Smooth muscle cell (in vitro differentiated cells): Measurements from ENCODE around the gene NPAS3. TPM values are rescaled to one million over a fixed set of nuclear protein-coding genes. Genes with fewer than 3 reads are reported as not detected.

Experiments
- DNase-seq: peaks from one replicate; lab custom pipeline; 2025; ENCODE audit not compliant: unreplicated experiment; lab: John Stamatoyannopoulos, UW
- H2AFZ ChIP-seq: fragments of 200-600 bp; sonication (generic); 2 replicates; pipeline ENCODE4 v1.6.0; 2016; ENCODE audit warnings: antibody characterized with exemption, low read depth, mild to moderate bottlenecking
- H3F3A ChIP-seq: fragments of 200-600 bp; sonication (generic); 2 replicates; pipeline ENCODE4 v1.6.0; 2017; ENCODE audit warnings: antibody characterized with exemption, low read depth
- H3K27ac ChIP-seq: fragments of 200-600 bp; sonication (generic); 2 replicates; pipeline ENCODE4 v1.5.1; 2016; ENCODE audit warnings: low read depth, mild to moderate bottlenecking
- H3K27me3 ChIP-seq: fragments of 200-600 bp; sonication (generic); 2 replicates; pipeline ENCODE4 v1.6.1; 2016; ENCODE audit warnings: low read depth, mild to moderate bottlenecking
- H3K36me3 ChIP-seq: fragments of 200-600 bp; sonication (generic); 2 replicates; pipeline ENCODE4 v1.5.1; 2016; ENCODE audit warnings: low read depth
- H3K4me1 ChIP-seq: fragments of 200-600 bp; sonication (generic); 2 replicates; pipeline ENCODE4 v1.5.1; 2016; ENCODE audit warnings: low read depth
- H3K4me2 ChIP-seq: fragments of 200-600 bp; sonication (generic); 2 replicates; pipeline ENCODE4 v1.6.0; 2016; ENCODE audit warnings: mild to moderate bottlenecking
- H3K4me3 ChIP-seq: fragments of 200-600 bp; sonication (generic); 2 replicates; pipeline ENCODE4 v1.5.1; 2016; ENCODE audit warnings: mild to moderate bottlenecking
- H3K79me2 ChIP-seq: fragments of 200-600 bp; sonication (generic); 2 replicates; pipeline ENCODE4 v1.6.0; 2016; ENCODE audit warnings: low read depth, mild to moderate bottlenecking
- H3K9ac ChIP-seq: fragments of 200-600 bp; sonication (generic); 2 replicates; pipeline ENCODE4 v1.6.0; 2016; ENCODE audit warnings: low read depth
- H3K9me3 ChIP-seq: fragments of 200-600 bp; sonication (generic); replicated peaks from 2 replicates; pipeline ENCODE4 v1.5.1; 2016; ENCODE audit warnings: low read depth
- H4K20me1 ChIP-seq: fragments of 200-600 bp; sonication (generic); 2 replicates; pipeline ENCODE4 v1.6.0; 2016; ENCODE audit warnings: low read depth
- WGBS: methylation state at CpG from one replicate; pipeline ENCODE4 v1.1.7; 2016; ENCODE audit warnings: low lambda C conversion rate; 5-methylcytosine and 5-hydroxymethylcytosine counted together
- polyA plus RNA-seq: library from polyadenylated mRNA; unstranded; fragments of >200 nt; fragmentation: Nextera tagmentation; extraction: Ambion mirVana; gene quantifications from 2 replicates; pipeline ENCODE4 v1.2.1, GENCODE V29; 2016
- total RNA-seq: library from RNA; depleted of rRNA; stranded (reverse); fragments of >200 nt; gene quantifications from 2 replicates; pipeline ENCODE4 v1.2.3, GENCODE V29; 2014
- TF ChIP-seq, protein P1 (sequence below): fragments of 200-600 bp; sonication (generic); IDR thresholded peaks from 2 replicates; pipeline ENCODE4 v1.5.1; 2017; ENCODE audit warnings: borderline replicate concordance, mild to moderate bottlenecking, antibody characterized with exemption; ENCODE audit not compliant: insufficient read depth, poor library complexity, severe bottlenecking

Gene NPAS3
- total and polyA plus RNA-seq, 2 experiments from 2014 or later: 0.79 to 2.0 TPM

GRCh38 chr14:33631021-33631420 lies 692.3 kb downstream of the NPAS3 start:
- Histone ChIP-seq H3K27me3 (no peaks in the 10 kb centered on the region), H3K9ac (no peak overlapping the region), H3K27ac (no peak overlapping the region), H3K4me1 (no peaks in the 10 kb centered on the region), H3K9me3 (no peaks in the 10 kb centered on the region), H3K4me2 (no peak overlapping the region), H4K20me1 (no peaks in the 10 kb centered on the region), H2AFZ (no peak overlapping the region), H3F3A (no peaks in the 10 kb centered on the region), H3K36me3 (no peaks in the 10 kb centered on the region), H3K79me2 (no peaks in the 10 kb centered on the region), H3K4me3 (no peak overlapping the region)
- TF ChIP-seq, protein P1, sequence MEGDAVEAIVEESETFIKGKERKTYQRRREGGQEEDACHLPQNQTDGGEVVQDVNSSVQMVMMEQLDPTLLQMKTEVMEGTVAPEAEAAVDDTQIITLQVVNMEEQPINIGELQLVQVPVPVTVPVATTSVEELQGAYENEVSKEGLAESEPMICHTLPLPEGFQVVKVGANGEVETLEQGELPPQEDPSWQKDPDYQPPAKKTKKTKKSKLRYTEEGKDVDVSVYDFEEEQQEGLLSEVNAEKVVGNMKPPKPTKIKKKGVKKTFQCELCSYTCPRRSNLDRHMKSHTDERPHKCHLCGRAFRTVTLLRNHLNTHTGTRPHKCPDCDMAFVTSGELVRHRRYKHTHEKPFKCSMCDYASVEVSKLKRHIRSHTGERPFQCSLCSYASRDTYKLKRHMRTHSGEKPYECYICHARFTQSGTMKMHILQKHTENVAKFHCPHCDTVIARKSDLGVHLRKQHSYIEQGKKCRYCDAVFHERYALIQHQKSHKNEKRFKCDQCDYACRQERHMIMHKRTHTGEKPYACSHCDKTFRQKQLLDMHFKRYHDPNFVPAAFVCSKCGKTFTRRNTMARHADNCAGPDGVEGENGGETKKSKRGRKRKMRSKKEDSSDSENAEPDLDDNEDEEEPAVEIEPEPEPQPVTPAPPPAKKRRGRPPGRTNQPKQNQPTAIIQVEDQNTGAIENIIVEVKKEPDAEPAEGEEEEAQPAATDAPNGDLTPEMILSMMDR: no peak
- no peak for DNase-seq
- 91% methylated on average over 1 of the region's 1 CpG for WGBS

- TF ChIP-seq, protein P1: no peak
- 78% methylated on average over 6 of the region's 6 CpGs for WGBS
- no peak overlapping the region for H2AFZ ChIP-seq
Measured at GRCh38 chr14:33631441-33631840, 692.8 kb downstream of the NPAS3 start.

GRCh38 chr14:33634631-33635030 lies 696.0 kb downstream of the NPAS3 start:
- Histone ChIP-seq H3K27me3 (no peaks in the 10 kb centered on the region), H3K27ac (no peak overlapping the region), H3K79me2 (no peaks in the 10 kb centered on the region), H3K9ac (no peak overlapping the region), H3K4me3 (no peak overlapping the region), H2AFZ (no peak overlapping the region), H3K4me1 (no peaks in the 10 kb centered on the region), H3K4me2 (no peak overlapping the region), H3K9me3 (no peaks in the 10 kb centered on the region), H3F3A (no peaks in the 10 kb centered on the region), H3K36me3 (no peaks in the 10 kb centered on the region), H4K20me1 (no peaks in the 10 kb centered on the region)
- WGBS: 76% methylated on average over 3 of the region's 3 CpGs
- DNase-seq: no peak
- TF ChIP-seq, protein P1: no peak

More at GRCh38 chr14:33631441-33631840, 692.8 kb downstream of the NPAS3 start:
- no peak overlapping the region for H3K27ac ChIP-seq
- H3F3A ChIP-seq: no peaks in the 10 kb centered on the region
- no peaks in the 10 kb centered on the region for H3K79me2 ChIP-seq
- H3K36me3 ChIP-seq: no peaks in the 10 kb centered on the region
- DNase-seq: no peak
- H4K20me1 ChIP-seq: no peaks in the 10 kb centered on the region
- H3K9me3 ChIP-seq: no peaks in the 10 kb centered on the region
- no peak overlapping the region for H3K4me3 ChIP-seq
- H3K9ac ChIP-seq: no peak overlapping the region
- no peaks in the 10 kb centered on the region for H3K4me1 ChIP-seq
- no peak overlapping the region for H3K4me2 ChIP-seq
- no peaks in the 10 kb centered on the region for H3K27me3 ChIP-seq

- H3K4me2 ChIP-seq: no peak overlapping the region
- H3K4me3 ChIP-seq: no peak overlapping the region
- no peak overlapping the region for H3K27ac ChIP-seq
- no peaks in the 10 kb centered on the region for H3K79me2 ChIP-seq
- no peak overlapping the region for H3K9ac ChIP-seq
- no peak overlapping the region for H2AFZ ChIP-seq
- peaks cover 10% of the 10 kb centered on the region for H3K4me1 ChIP-seq
- no peaks in the 10 kb centered on the region for H3K36me3 ChIP-seq
- H3K9me3 ChIP-seq: no peaks in the 10 kb centered on the region
- 98% methylated on average over 4 of the region's 4 CpGs for WGBS
- H3K27me3 ChIP-seq: no peaks in the 10 kb centered on the region
- no peak for DNase-seq
- H4K20me1 ChIP-seq: no peaks in the 10 kb centered on the region
- TF ChIP-seq, protein P1: no peak
- no peaks in the 10 kb centered on the region for H3F3A ChIP-seq
Measured at GRCh38 chr14:33636716-33637115, 698.0 kb downstream of the NPAS3 start.
